GM12878 (cell line): ENCODE measurements around the gene ROR2. TPM values are rescaled to one million over a fixed set of nuclear protein-coding genes. Genes with fewer than 3 reads are reported as not detected.

Source experiments
- ATAC-seq: fragments of 200-7000 bp; cut with Tn5 transposase; 3 replicates; pipeline ENCODE4 v1.9.1; 2020; ENCODE audit warnings: mild to moderate bottlenecking, moderate library complexity
- BruUV-seq: library from RNA; stranded (reverse); fragments of 400-500 nt; replicated peaks from 2 replicates; lab custom pipeline; 2021; lab: Mats Ljungman, UMichigan
- CTCF ChIA-PET: fragments of 300-600 bp; sonication (Branson Sonifier 250); formaldehyde crosslinking; extraction: SDS; loops from one replicate; lab custom pipeline; 2021; ENCODE audit warnings: inconsistent platforms; lab: Yijun Ruan, JAX
- POLR2A ChIA-PET: fragments of 350-600 bp; formaldehyde crosslinking; extraction: SDS; loops from one replicate; lab custom pipeline; 2021; ENCODE audit warnings: inconsistent platforms; lab: Charles Lee
- RAD21 ChIA-PET: fragments of 300-600 bp; sonication (Branson Sonifier 250); formaldehyde crosslinking; loops from one replicate; lab custom pipeline; 2023; ENCODE audit warnings: antibody characterized with exemption; ENCODE audit not compliant: unreplicated experiment; lab: Charles Lee
- SMC1A ChIA-PET: fragments of 300-600 bp; sonication (Branson Sonifier 250); formaldehyde crosslinking; loops from one replicate; lab custom pipeline; 2023; ENCODE audit not compliant: unreplicated experiment, uncharacterized antibody; lab: Charles Lee
- DNase-seq: peaks from one replicate; pipeline ENCODE4 v3.0.0-alpha.2; 2011; ENCODE audit warnings: low read depth, low spot score
- FAIRE-seq: peaks from 3 replicates; lab custom pipeline; 2011; peaks lifted over from hg19 to GRCh38; lab: Jason Lieb, UNC
- H2AFZ ChIP-seq: 2 replicates; pipeline ENCODE4 v1.6.0; 2011; ENCODE audit warnings: low read depth, low read length, control low read depth; ENCODE audit not compliant: control insufficient read depth
- H3K27ac ChIP-seq: 2 replicates; pipeline ENCODE4 v1.5.1; 2011; ENCODE audit warnings: control low read depth; ENCODE audit not compliant: control insufficient read depth, insufficient read depth
- H3K27me3 ChIP-seq, 2 experiments: replicated peaks in 1 of 2; 2 replicates each; pipeline versions ENCODE4 v1.6.0 to v1.6.1; 2011; ENCODE audit warnings: low read length in 1 of 2; ENCODE audit not compliant: control insufficient read depth in 2 of 2, insufficient read depth in 2 of 2
- H3K36me3 ChIP-seq, 2 experiments: 2 replicates each; pipeline ENCODE4 v1.5.1; 2011; ENCODE audit warnings: low read length in 1 of 2; ENCODE audit not compliant: control insufficient read depth in 2 of 2, insufficient read depth in 2 of 2
- H3K4me1 ChIP-seq: 2 replicates; pipeline ENCODE4 v1.6.1; 2011; ENCODE audit warnings: mild to moderate bottlenecking, low read length, moderate library complexity, mixed read lengths; ENCODE audit not compliant: control insufficient read depth, insufficient read depth
- H3K4me2 ChIP-seq: 2 replicates; pipeline ENCODE4 v1.6.0; 2011; ENCODE audit warnings: control low read depth; ENCODE audit not compliant: control insufficient read depth, insufficient read depth
- H3K4me3 ChIP-seq: fragments of 200-600 bp; sonication (generic); 2 replicates; pipeline ENCODE4 v1.5.1; 2016
- H3K79me2 ChIP-seq: 2 replicates; pipeline ENCODE4 v1.6.0; 2011; ENCODE audit warnings: low read length; ENCODE audit not compliant: control insufficient read depth, insufficient read depth
- H3K9ac ChIP-seq: 2 replicates; pipeline ENCODE4 v1.8.0; 2011; ENCODE audit warnings: low read length, control low read depth, mixed read lengths; ENCODE audit not compliant: control insufficient read depth, insufficient read depth
- H3K9me3 ChIP-seq: replicated peaks from 3 replicates; pipeline ENCODE4 v1.5.1; 2011; ENCODE audit warnings: mild to moderate bottlenecking, low read length; ENCODE audit not compliant: control insufficient read depth, insufficient read depth
- H4K20me1 ChIP-seq: 2 replicates; pipeline ENCODE4 v1.6.0; 2011; ENCODE audit not compliant: control insufficient read depth, insufficient read depth
- ESRRA ChIP-seq: IDR thresholded peaks from 2 replicates; pipeline ENCODE4 v1.6.1; 2012; ENCODE audit warnings: mild to moderate bottlenecking, low read length, improper control_type of control experiment
- IKZF1 ChIP-seq: fragments of 450-650 bp; conservative IDR thresholded peaks from 2 replicates; pipeline ENCODE4 v1.6.1; 2017; ENCODE audit warnings: antibody characterized with exemption, mild to moderate bottlenecking
- RB1 ChIP-seq: fragments of 450-650 bp; formaldehyde crosslinking; IDR thresholded peaks from 2 replicates; pipeline ENCODE4 v1.6.1; 2017; ENCODE audit warnings: mild to moderate bottlenecking, borderline replicate concordance
- RUNX3 ChIP-seq: IDR thresholded peaks from 2 replicates; pipeline ENCODE4 v1.6.1; 2012; ENCODE audit warnings: low read length, inconsistent platforms
- SUPT20H ChIP-seq: IDR thresholded peaks from 2 replicates; pipeline ENCODE4 v1.6.1; 2011; ENCODE audit warnings: low read depth, mild to moderate bottlenecking, low read length, moderate library complexity, borderline replicate concordance; ENCODE audit not compliant: control insufficient read depth
- WGBS: methylation state at CpG from one replicate; pipeline ENCODE4 v1.1.6; 2016; ENCODE audit warnings: low lambda C conversion rate; ENCODE audit not compliant: insufficient replicate concordance, insufficient coverage; ENCODE audit errors: missing lambda C conversion rate; 5-methylcytosine and 5-hydroxymethylcytosine counted together
- in situ Hi-C: fragments of 300-500 bp; cut with MboI; formaldehyde crosslinking; loops from 9 replicates; pipeline ENCODE4 v1.14.3; 2018; ENCODE audit warnings: mixed read lengths
- intact Hi-C: fragments of 100-400 bp; cut with micrococcal nuclease; formaldehyde crosslinking; loops from one replicate; pipeline ENCODE4 v1.14.2; 2022; ENCODE audit not compliant: unreplicated experiment
- polyA plus RNA-seq, 11 experiments: library from polyadenylated mRNA; depleted of rRNA in 4 of 11; unstranded in 6 of 11; stranded (reverse) in 5 of 11; fragments of >200 nt; fragmentation: Nextera tagmentation in 4 of 11; fragmentation: Illumina TruSeq in 1 of 11; extraction: Ambion mirVana in 4 of 11; extraction: Trizol in 1 of 11; gene quantifications; 1 replicate in 1 of 11; 2 replicates in 10 of 11; pipeline versions ENCODE4 v1.2.1 to v1.2.3, GENCODE V29; 2011 to 2016; ENCODE audit warnings: inconsistent platforms in 2 of 11, missing spikeins in 2 of 11, low read depth in 1 of 11
- total RNA-seq, 4 experiments: library from RNA; depleted of rRNA in 3 of 4; stranded (reverse); fragments of >200 nt in 3 of 4; fragmentation: Illumina TruSeq in 1 of 4; extraction: Trizol in 1 of 4; gene quantifications; 2 replicates each; pipeline versions ENCODE4 v1.2.1 to v1.2.3, GENCODE V29; 2013 to 2021
- TF ChIP-seq, protein P1 (sequence below): IDR thresholded peaks from 2 replicates; pipeline ENCODE4 v1.6.1; 2012; ENCODE audit warnings: mild to moderate bottlenecking, low read depth, low read length

Gene ROR2
- total and polyA plus RNA-seq, 10 of the 15 experiments (the other 5 are each of a cell fraction or from before 2014, with no cell fraction given) = 0.03 to 0.05 TPM; not detected in 8

DNA sequence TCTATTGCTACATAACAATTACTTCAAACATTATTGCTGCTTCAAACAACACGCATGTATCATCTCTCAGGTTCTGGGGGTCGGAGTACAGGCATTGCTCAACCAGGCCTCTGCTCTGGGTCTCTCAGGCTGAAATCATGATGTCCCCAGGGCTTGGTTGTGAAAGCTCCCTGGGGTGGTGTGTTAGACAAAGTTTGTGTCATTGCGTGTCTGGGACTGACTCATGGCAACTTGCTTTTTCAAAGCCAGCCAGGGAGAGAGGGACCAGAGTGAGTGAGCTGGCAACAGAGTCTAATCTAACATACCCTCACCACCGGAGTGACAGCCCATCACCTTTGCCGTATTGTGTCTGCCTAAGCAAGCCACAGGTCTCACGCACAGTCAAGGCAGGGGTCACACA lies 267.2 kb downstream of the ROR2 start:
- no peak for FAIRE-seq

More for the DNA sequence above, 267.2 kb downstream of the ROR2 start:
- POLR2A ChIA-PET = no interaction called here
- peaks cover 5% of the 10 kb centered on the region; the same call in 1 of the 2 replicates for H3K4me1 ChIP-seq
- WGBS = 27% methylated on average over 6 of the region's 6 CpGs
- H2AFZ ChIP-seq = no peak overlapping the region
- no peaks in the 10 kb centered on the region; the same call in 1 of the 2 replicates for H4K20me1 ChIP-seq
- intact Hi-C loops = loop anchor here (10.0 kb wide), 1 partner anchor 648 kb away; no protein-coding TSS in a partner anchor
- no peak overlapping the region for H3K9ac ChIP-seq
- in situ Hi-C loops = no loop called here
- H3K36me3 ChIP-seq = no peaks in the 10 kb centered on the region
- H3K27me3 ChIP-seq = no peaks in the 10 kb centered on the region
- no peak overlapping the region for H3K4me2 ChIP-seq
- no peaks in the 10 kb centered on the region for H3K9me3 ChIP-seq
- no peak overlapping the region for H3K4me3 ChIP-seq
- SMC1A ChIA-PET = interaction anchor here (0.5 kb wide), 1 partner anchor 154 kb away, joined by 4 read pairs; no protein-coding TSS in a partner anchor
- ATAC-seq = no peak
- TF ChIP-seq RUNX3 (no peak), RB1 (no peak), IKZF1 (no peak), ESRRA (no peak), SUPT20H (no peak)
- TF ChIP-seq, protein P1, sequence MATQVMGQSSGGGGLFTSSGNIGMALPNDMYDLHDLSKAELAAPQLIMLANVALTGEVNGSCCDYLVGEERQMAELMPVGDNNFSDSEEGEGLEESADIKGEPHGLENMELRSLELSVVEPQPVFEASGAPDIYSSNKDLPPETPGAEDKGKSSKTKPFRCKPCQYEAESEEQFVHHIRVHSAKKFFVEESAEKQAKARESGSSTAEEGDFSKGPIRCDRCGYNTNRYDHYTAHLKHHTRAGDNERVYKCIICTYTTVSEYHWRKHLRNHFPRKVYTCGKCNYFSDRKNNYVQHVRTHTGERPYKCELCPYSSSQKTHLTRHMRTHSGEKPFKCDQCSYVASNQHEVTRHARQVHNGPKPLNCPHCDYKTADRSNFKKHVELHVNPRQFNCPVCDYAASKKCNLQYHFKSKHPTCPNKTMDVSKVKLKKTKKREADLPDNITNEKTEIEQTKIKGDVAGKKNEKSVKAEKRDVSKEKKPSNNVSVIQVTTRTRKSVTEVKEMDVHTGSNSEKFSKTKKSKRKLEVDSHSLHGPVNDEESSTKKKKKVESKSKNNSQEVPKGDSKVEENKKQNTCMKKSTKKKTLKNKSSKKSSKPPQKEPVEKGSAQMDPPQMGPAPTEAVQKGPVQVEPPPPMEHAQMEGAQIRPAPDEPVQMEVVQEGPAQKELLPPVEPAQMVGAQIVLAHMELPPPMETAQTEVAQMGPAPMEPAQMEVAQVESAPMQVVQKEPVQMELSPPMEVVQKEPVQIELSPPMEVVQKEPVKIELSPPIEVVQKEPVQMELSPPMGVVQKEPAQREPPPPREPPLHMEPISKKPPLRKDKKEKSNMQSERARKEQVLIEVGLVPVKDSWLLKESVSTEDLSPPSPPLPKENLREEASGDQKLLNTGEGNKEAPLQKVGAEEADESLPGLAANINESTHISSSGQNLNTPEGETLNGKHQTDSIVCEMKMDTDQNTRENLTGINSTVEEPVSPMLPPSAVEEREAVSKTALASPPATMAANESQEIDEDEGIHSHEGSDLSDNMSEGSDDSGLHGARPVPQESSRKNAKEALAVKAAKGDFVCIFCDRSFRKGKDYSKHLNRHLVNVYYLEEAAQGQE = no peak
- H3K79me2 ChIP-seq = no peaks in the 10 kb centered on the region
- no peak overlapping the region for H3K27ac ChIP-seq
- DNase-seq = no peak
- BruUV-seq = no TSS peak
- CTCF ChIA-PET = interaction anchor here (1.2 to 2.2 kb wide), 2 partner anchors 39 to 768 kb away, joined by 3 to 10 read pairs; no protein-coding TSS in a partner anchor
- RAD21 ChIA-PET = interaction anchor here (0.7 kb wide), 1 partner anchor 767 kb away, joined by 3 read pairs; no protein-coding TSS in a partner anchor
